GM13977 (cell line): ENCODE results near the gene PLXNA3.
A peak's percentile ranks its signal among the peaks of the same experiment; 100 is the strongest.

Experiments
- DNase-seq: peaks from one replicate; pipeline ENCODE4 v3.0.0; 2012; ENCODE audit warnings: low spot score
- in situ Hi-C: fragments of 300-500 bp; cut with MboI; formaldehyde crosslinking; loops from one replicate; pipeline ENCODE4 v1.12.0; 2022; ENCODE audit warnings: low sequenced_read_pairs, low pct_unique_long_range_greater_than_20kb, mixed read lengths, inconsistent platforms; ENCODE audit not compliant: unreplicated experiment
- TF ChIP-seq, protein P1 (sequence below): IDR thresholded peaks from 2 replicates; pipeline ENCODE4 v1.5.1; 2012; ENCODE audit warnings: mild to moderate bottlenecking, control low read depth; ENCODE audit not compliant: insufficient read depth; ENCODE audit errors: extremely low read depth, missing control alignments

The PLXNA3 gene

GRCh38 chrX:154484255-154485149 is 26.4 kb downstream of the PLXNA3 start:
- TF ChIP-seq, protein P1, sequence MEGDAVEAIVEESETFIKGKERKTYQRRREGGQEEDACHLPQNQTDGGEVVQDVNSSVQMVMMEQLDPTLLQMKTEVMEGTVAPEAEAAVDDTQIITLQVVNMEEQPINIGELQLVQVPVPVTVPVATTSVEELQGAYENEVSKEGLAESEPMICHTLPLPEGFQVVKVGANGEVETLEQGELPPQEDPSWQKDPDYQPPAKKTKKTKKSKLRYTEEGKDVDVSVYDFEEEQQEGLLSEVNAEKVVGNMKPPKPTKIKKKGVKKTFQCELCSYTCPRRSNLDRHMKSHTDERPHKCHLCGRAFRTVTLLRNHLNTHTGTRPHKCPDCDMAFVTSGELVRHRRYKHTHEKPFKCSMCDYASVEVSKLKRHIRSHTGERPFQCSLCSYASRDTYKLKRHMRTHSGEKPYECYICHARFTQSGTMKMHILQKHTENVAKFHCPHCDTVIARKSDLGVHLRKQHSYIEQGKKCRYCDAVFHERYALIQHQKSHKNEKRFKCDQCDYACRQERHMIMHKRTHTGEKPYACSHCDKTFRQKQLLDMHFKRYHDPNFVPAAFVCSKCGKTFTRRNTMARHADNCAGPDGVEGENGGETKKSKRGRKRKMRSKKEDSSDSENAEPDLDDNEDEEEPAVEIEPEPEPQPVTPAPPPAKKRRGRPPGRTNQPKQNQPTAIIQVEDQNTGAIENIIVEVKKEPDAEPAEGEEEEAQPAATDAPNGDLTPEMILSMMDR = no peak
- in situ Hi-C loops = no loop called here
- DNase-seq = no peak

DNA sequence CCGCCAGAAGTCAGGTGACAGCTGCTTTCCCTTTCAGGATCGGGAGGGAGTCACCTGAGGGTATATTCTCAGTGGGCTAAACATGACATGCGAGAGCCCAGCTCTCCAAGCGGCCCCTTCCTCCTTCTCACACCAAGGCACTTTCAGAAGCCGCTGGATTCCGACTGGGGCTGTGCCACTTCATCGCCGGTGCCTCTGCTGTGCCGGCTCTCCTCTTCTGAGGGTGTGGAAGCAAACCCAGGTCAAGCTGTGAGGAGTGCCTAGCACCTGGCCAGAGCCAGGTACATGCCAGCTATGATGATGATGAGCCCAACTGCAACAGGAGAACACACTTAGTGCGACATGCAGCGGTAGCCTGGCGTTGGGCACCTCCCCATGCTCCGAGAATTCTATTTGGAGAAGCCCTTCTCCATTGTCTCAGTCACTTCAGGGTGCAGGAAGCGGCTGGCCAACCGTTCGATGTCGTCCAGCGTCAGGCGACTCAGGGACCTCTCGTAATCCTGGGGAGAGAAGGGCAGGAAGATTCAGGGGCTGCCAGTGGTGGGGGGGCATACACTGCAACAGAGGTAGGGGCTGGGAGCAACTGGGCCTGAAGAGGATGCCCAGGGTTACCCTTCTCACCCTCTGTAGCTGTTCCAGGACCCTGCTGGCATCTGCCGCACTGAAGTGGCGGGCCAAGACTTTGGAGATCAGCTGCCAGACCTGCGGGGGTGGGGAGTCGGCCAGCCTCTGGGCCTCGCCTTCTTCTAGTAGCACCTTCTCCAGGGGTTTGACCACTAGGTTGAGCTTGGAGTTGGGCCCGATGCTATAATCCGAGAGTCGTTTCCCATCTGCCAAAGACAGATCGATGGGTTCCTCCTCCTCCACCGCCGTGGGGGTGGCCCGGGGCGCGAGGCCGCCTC is 27.3 kb downstream of the PLXNA3 start:
- TF ChIP-seq, protein P1 = no peak
- no peak for DNase-seq
- in situ Hi-C loops = no loop called here

- in situ Hi-C loops = no loop called here
- DNase-seq = no peak
- TF ChIP-seq, protein P1 = no peak
Observed at GRCh38 chrX:154486052-154486395, 27.9 kb downstream of the PLXNA3 start.

DNA sequence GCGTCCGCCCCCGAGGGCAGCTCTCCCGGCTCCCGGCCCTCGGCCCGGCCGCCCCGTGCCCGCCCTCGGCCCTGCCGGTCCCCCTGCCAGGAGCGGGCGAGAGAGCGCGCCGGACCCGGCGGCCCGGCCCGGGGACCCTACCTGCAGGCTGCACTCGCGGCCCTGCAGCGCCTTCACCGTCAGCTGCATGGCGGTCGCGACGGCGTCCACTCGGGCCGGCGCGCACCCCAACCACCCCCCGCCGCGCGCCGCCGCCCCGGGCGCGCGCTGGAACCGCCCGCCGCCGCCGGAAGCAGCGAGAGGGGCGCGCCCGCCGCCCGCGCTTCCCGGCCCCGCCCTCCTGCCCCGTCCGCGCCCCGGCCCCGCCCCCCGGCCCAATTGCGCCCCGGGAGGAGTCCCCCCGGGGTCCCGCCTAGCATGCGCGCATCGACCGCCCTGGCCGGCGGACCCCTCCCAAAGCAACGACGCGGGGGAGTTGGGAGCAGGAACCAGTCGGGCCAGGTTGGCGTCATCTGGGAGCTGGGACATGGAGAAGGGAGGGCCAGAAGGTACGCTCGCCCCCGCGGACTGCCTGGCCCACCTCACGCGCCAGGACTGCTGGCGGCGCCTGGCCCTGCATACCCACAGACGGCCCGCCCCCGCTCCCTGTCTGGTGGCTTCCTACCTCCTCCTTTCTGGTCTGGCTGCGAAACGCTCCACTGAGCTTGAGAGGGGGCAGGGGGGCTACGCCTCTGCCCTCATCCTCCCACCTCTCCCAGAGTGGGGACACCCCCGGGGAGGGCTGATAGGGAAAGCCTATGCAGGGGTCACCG is 28.5 kb downstream of the PLXNA3 start, which contains the start of gene UBL4A:
Gene UBL4A (minus strand): TSS at position 220 of the 812 bp plus-strand sequence. CDS start 31 bp downstream, at position 189.
- in situ Hi-C loops = no loop called here
- DNase-seq = peak; percentile 86
- TF ChIP-seq, protein P1 = no peak

GRCh38 chrX:154487518-154488290 is 29.6 kb downstream of the PLXNA3 start:
- DNase-seq = no peak
- TF ChIP-seq, protein P1 = no peak
- in situ Hi-C loops = no loop called here
